IPS DF 4.7 (cell line): Measurements from ENCODE around the gene TMEM107.

ENCODE experiments used
- DNase-seq: peaks from one replicate; pipeline ENCODE4 v3.0.0-alpha.2; 2013; ENCODE audit warnings: low spot score; ENCODE audit errors: extremely low read depth

Gene TMEM107

GRCh38 chr17:8137645-8138373, 38.4 kb downstream of the TMEM107 start:
- no peak for DNase-seq

- no peak for DNase-seq
Measured at GRCh38 chr17:8133941-8134340, 42.2 kb downstream of the TMEM107 start.

GRCh38 chr17:8133399-8133798, 42.8 kb downstream of the TMEM107 start:
- DNase-seq = no peak

- no peak for DNase-seq
Measured at GRCh38 chr17:8131844-8132441, 44.2 kb downstream of the TMEM107 start.

GRCh38 chr17:8128125-8128784, 47.9 kb downstream of the TMEM107 start:
- no peak for DNase-seq

GRCh38 chr17:8126491-8127066, 49.6 kb downstream of the TMEM107 start:
- no peak for DNase-seq

- DNase-seq = no peak
Measured at GRCh38 chr17:8125947-8126490, 50.2 kb downstream of the TMEM107 start.

GRCh38 chr17:8125154-8125946, 50.8 kb downstream of the TMEM107 start:
- no peak for DNase-seq

- DNase-seq = no peak
Measured at GRCh38 chr17:8124350-8125153, 51.6 kb downstream of the TMEM107 start.

- DNase-seq = no peak
Measured at GRCh38 chr17:8123695-8124349, 52.4 kb downstream of the TMEM107 start, which contains the start of gene HES7. Gene HES7 (minus strand): TSS chr17:8124106. CDS start chr17:8124084, 22 bp downstream.

GRCh38 chr17:8122924-8123694, 53.1 kb downstream of the TMEM107 start:
- DNase-seq = no peak
